ENCODE data around the gene TPCN2.

Gene TPCN2

GRCh38 chr11:69095300-69095699, 46.6 kb downstream of the TPCN2 start:
- no peak for DNase-seq

GRCh38 chr11:69096473-69096872, 47.7 kb downstream of the TPCN2 start:
- DNase-seq, result no peak

- DNase-seq, result no peak
Observed at GRCh38 chr11:69097263-69097662, 48.5 kb downstream of the TPCN2 start.

GRCh38 chr11:69099180-69099579, 50.4 kb downstream of the TPCN2 start:
- DNase-seq, result no peak

GRCh38 chr11:69100454-69101114, 51.9 kb downstream of the TPCN2 start:
- no peak for DNase-seq

- DNase-seq, result peak; percentile 84
Observed at GRCh38 chr11:69101115-69101791, 52.5 kb downstream of the TPCN2 start.

GRCh38 chr11:69101792-69102695, 53.3 kb downstream of the TPCN2 start:
- DNase-seq, result no peak

- peak; percentile 15 for DNase-seq
Observed at GRCh38 chr11:69102732-69103615, 54.2 kb downstream of the TPCN2 start.

GRCh38 chr11:69104212-69104855, 55.6 kb downstream of the TPCN2 start:
- no peak for DNase-seq

- DNase-seq, result no peak
Observed at GRCh38 chr11:69104856-69105395, 56.2 kb downstream of the TPCN2 start.

- no peak for DNase-seq
Observed at GRCh38 chr11:69105461-69106030, 56.8 kb downstream of the TPCN2 start.

GRCh38 chr11:69106031-69106811, 57.5 kb downstream of the TPCN2 start:
- no peak for DNase-seq

- no peak for DNase-seq
Observed at GRCh38 chr11:69107413-69107812, 58.7 kb downstream of the TPCN2 start.

- no peak for DNase-seq
Observed at GRCh38 chr11:69108030-69108429, 59.3 kb downstream of the TPCN2 start.

- no peak for DNase-seq
Observed at GRCh38 chr11:69108559-69108958, 59.8 kb downstream of the TPCN2 start.

GRCh38 chr11:69109101-69109500, 60.4 kb downstream of the TPCN2 start:
- DNase-seq, result no peak

- DNase-seq, result no peak
Observed at GRCh38 chr11:69110451-69110850, 61.7 kb downstream of the TPCN2 start.

GRCh38 chr11:69111624-69112542, 63.2 kb downstream of the TPCN2 start:
- no peak for DNase-seq

GRCh38 chr11:69113226-69113625, 64.5 kb downstream of the TPCN2 start:
- no peak for DNase-seq
